GM18502 (cell line): ENCODE data around the gene MED26.
A peak's percentile ranks its signal among the peaks of the same experiment; 100 is the strongest.
"Not testable (repeated sequence)": the region's sequence is repeated elsewhere in the genome, so short reads cannot be mapped to it uniquely, and the experiment has no call there.

ENCODE experiments used
- ATAC-seq: cut with Tn5 transposase; IDR thresholded peaks from one replicate; pipeline ENCODE4 v1.9.1; 2021; ENCODE audit warnings: mild to moderate bottlenecking; ENCODE audit not compliant: unreplicated experiment, poor library complexity

The MED26 gene

GRCh38 chr19:16579381-16579780 lies 48.6 kb downstream of the MED26 start:
- ATAC-seq = no peak

GRCh38 chr19:16577531-16577985 lies 50.4 kb downstream of the MED26 start:
- no peak for ATAC-seq

- no peak for ATAC-seq
Observed at GRCh38 chr19:16576690-16577530, 51.1 kb downstream of the MED26 start.

- ATAC-seq = no peak
Observed at GRCh38 chr19:16575861-16576689, 51.9 kb downstream of the MED26 start.

- no peak for ATAC-seq
Observed at GRCh38 chr19:16575282-16575681, 52.7 kb downstream of the MED26 start.

GRCh38 chr19:16573925-16574324 lies 54.1 kb downstream of the MED26 start:
- no peak for ATAC-seq

GRCh38 chr19:16573296-16573695 lies 54.7 kb downstream of the MED26 start:
- no peak for ATAC-seq

GRCh38 chr19:16572332-16573211 lies 55.4 kb downstream of the MED26 start, which contains the start of gene SLC35E1:
Gene SLC35E1, minus strand, starts transcription at chr19:16572415. Its CDS starts 51 bp downstream, at chr19:16572364.
- peak; percentile 82 for ATAC-seq

GRCh38 chr19:16571822-16572331 lies 56.1 kb downstream of the MED26 start:
- peak; percentile 36 for ATAC-seq

GRCh38 chr19:16571283-16571682 lies 56.7 kb downstream of the MED26 start:
- ATAC-seq = no peak

- no peak for ATAC-seq
Observed at GRCh38 chr19:16569609-16570320, 58.2 kb downstream of the MED26 start.

- ATAC-seq = no peak
Observed at GRCh38 chr19:16566702-16567101, 61.3 kb downstream of the MED26 start.

GRCh38 chr19:16566161-16566560 lies 61.8 kb downstream of the MED26 start:
- no peak for ATAC-seq

- ATAC-seq = no peak
Observed at GRCh38 chr19:16564842-16565241, 63.2 kb downstream of the MED26 start.

- no peak for ATAC-seq
Observed at GRCh38 chr19:16562608-16563025, 65.4 kb downstream of the MED26 start.

GRCh38 chr19:16561382-16561781 lies 66.6 kb downstream of the MED26 start:
- ATAC-seq = no peak

GRCh38 chr19:16559780-16560276 lies 68.2 kb downstream of the MED26 start:
- no peak for ATAC-seq

- no peak for ATAC-seq
Observed at GRCh38 chr19:16554776-16555175, 73.2 kb downstream of the MED26 start.

GRCh38 chr19:16551902-16552301 lies 76.1 kb downstream of the MED26 start:
- not testable (repeated sequence) for ATAC-seq
